GM21528 (cell line): ENCODE data around the gene TOM1L2.

Experiments used
- ATAC-seq: cut with Tn5 transposase; IDR thresholded peaks from one replicate; pipeline ENCODE4 v1.9.1; 2021; ENCODE audit warnings: mild to moderate bottlenecking, moderate library complexity; ENCODE audit not compliant: unreplicated experiment, low FRiP score

Gene TOM1L2

DNA sequence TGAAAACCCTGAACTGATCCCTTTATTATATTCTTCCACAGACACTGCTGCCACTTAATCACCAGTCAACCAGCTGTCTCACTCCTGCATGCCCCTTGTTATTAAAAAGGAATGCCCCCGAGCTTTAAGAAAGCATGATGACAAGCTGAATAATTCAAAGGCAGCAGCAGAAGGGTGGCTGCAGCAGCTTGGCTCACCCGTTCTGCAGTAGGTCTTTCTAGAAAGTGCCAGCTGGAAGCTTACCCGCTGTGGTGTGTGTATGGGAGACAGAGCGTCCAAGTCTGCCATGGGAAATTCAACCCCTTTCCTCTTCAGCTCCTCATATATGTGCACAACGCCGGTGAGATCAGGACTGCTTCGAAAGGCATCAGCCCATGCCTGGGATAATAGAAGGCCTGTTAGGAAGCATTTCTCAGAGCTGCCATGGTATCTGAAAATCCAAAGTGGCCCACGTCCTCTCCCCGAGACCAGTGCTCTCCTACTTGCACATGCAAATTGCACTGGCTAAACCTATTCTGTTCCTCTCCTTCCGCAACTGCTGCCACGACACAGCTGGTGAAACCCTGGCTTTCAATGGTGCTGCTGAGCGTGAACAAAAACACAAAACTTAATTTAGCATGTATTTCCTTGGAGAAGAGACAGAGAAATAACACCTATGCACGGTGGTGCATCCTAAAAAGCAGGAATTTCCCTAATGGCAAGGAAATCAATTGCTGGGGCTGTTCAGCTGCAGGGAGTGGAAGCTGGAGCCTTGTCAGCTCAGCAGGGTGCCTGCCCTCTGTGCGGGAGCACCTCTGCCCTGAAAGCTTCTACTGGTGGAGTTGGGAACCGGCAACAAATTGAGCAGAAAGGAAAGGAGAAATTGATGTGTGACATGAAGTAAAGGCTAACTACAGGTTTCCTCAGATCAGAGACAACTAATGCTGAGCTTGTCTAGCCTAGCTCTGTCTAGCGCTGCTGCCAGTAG is 87.5 kb downstream of the TOM1L2 start:
- no peak for ATAC-seq

GRCh38 chr17:17883801-17884200 is 88.4 kb downstream of the TOM1L2 start:
- no peak for ATAC-seq

DNA sequence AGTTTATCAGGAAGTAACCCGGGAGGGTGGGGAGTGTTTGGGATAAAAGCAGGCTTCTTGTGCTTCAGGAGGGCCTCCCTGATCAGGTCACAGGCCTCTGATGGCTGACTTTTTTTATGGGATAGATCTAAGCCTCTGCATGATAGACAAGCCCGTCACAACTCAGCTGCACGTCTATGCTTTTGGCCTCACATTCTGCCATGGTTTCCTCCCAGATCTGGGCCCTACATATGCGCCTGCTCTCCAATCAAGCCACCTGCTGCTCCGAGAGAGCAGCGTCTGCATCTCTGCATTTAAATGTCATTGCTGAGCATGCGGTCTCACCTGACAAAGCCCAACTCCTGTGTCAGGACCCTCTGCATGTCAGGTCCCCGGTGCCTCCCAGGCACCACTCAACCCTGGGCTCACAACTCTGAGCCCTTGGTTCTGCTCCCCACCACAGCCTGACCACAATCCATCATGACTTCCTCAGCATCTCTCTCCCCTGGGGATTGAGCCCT is 90.1 kb downstream of the TOM1L2 start:
- ATAC-seq: no peak

- ATAC-seq: no peak
Observed at GRCh38 chr17:17880577-17881196, 91.5 kb downstream of the TOM1L2 start.

GRCh38 chr17:17877529-17878358 is 94.5 kb downstream of the TOM1L2 start:
- no peak for ATAC-seq

DNA sequence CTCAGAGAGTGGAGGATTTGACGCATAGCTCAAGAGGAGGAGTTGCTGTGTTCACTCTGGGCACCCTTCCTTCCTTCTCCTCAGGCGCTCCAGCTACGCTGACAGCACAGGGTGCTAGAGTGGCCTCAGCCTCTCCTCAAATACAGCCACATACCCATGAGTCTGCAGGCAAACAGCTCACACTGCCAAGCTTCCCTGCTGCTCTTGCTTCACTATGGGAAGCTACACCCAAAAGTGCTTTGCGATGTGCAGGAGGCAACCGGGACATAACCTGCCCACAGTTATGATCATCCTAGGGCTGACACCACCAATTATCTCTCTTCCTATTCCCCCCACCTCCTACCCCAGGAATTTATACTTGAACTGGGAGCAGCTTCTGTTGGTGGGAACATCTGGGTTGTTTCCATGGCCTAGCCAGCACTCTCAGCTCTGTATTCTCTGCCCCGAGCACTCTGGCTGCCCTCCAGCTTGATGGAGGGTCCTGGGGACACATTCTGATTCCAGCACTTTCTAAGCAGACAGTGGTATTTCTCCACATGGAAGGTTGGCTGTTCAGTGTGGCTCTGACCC is 95.2 kb downstream of the TOM1L2 start:
- no peak for ATAC-seq

GRCh38 chr17:17874478-17874877 is 97.7 kb downstream of the TOM1L2 start:
- no peak for ATAC-seq

- ATAC-seq: no peak
Observed at GRCh38 chr17:17873450-17873991, 98.7 kb downstream of the TOM1L2 start.

DNA sequence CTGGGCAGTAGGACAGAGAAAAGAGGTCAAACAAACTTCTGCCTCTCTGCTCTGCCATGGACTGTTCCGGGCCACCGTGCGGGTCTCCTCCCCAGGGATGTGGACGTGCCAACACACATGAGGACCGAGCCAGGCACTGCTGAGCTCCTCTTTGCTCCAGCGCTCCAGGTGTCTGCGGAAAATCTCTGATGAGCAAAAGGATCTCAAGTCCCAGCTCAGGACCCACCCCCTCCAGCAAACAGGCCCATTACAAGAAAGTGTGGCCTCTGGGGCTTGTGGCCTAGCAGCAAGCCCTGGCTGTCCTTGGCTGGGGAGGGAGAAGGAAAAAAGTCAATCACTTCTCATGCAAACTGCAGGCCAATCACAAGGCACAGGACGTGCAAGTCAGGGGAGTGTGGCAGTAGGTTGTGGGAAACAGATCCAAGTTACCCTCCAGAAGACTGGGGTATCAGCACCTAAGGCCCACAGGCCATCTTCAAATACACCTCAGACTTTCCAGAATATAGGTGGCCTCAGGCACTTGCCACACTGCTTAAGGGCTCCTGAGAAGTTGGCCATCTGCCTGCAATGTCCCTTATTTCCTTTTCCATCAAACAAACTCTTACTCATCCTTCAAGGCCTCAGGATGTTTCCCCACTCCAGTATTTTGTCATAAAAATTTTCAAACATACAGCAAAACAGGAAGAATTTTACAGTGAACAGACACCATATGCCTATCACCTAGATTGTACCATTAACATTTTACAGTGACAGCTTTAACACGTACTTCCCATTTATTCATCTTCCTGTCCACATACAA is 99.5 kb downstream of the TOM1L2 start:
- no peak for ATAC-seq

DNA sequence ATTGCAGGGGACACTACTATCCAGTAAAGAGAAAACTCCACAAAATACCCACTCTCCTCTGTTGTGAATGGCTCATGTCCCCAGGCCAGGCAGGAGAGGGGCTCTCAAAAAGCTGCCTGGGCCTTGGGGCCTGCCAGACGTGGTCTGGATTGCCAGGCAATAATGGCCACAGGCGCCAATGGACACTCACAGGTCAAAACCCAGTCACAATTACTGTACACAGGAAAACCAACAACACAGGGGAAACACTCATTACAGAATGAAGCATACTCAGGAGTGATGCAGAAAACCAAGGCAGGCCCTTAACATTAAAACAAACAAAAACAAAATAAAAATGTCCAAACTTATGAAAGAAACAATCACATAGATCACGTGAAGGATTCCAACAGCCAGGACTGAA is 100.3 kb downstream of the TOM1L2 start:
- no peak for ATAC-seq

DNA sequence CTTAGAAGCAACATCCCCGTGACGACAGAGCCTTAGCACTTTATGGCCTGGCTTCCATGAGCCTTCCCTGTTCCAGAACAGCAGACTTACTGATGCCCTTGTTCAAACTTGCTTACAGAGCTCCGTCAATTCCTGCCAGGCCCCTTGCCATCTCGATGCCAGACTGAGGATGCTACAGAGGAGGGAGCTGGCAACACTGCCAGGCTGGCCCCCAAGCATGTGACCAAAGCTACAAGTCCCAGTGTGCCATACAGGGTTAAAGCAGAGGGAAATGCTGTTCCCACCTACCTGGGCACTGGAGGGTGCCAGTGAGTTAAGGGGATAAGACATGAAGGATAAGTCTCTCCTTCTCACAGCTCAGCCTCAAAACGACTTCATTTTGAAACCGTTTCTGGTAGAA is 102.0 kb downstream of the TOM1L2 start:
- ATAC-seq: no peak

- no peak for ATAC-seq
Observed at GRCh38 chr17:17868641-17869522, 103.3 kb downstream of the TOM1L2 start.

DNA sequence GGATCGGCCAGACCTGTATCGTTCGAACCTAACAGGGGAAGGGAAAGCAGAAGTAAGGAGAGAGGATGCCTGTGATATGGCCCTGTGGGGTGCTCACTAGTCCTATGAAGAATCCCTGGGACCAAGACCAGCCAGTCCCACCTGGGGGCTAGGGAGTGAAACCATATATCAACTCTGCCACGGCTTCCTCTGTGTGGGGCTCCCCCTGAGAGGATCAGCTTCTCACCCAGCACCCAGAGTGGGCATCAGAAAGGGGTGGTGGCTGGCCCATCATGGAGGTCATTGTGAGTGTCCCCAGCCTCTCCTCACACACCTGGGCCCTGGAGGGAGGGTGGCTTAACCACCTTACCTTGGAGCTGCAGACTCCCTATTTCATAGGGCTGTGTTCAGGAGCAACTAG is 105.3 kb downstream of the TOM1L2 start:
- no peak for ATAC-seq

- ATAC-seq: no peak
Observed at GRCh38 chr17:17866425-17866824, 105.8 kb downstream of the TOM1L2 start.

- no peak for ATAC-seq
Observed at GRCh38 chr17:17865035-17865434, 107.2 kb downstream of the TOM1L2 start.

- ATAC-seq: no peak
Observed at GRCh38 chr17:17860766-17861107, 111.5 kb downstream of the TOM1L2 start.

DNA sequence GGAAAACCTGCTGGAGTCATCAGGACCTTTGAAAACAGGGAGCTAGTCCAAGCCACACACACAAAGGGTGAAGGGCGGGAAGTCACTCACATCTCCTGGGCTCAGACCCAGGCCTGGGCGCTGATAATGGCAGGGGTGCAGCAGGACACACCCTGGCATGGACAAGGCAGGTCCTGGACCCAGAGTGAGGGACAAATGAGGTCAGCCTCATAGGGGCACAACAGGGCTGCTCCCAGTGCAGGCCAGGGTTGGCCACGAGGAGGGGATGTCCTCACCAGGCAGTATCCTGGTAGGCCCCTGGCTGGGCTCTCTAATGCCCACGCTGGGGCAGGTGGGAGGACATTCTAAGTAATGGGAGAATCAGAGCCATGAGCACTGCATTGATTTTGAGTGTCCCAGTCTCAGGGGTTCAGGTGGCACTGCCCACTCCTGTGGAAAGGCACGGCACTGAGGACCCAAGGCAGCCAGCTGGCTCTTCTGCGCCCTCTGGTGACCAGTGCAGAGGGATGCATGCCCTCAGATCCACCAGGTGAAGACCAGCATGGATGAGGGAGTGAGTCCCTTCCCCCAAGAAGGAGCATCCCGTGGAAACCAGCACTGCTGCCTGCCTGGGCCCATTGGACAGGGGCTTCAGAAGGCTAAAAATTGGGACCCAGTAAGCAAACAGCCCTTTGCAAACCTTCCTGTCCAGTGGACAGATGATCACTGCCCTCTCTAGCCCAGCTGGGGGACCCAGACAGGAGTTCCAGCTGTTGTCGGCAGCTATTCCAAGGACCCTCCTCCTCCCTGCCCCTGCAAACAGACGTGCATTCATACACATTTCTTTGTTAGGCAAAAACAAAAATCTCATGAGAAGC is 112.1 kb downstream of the TOM1L2 start:
- ATAC-seq: no peak

DNA sequence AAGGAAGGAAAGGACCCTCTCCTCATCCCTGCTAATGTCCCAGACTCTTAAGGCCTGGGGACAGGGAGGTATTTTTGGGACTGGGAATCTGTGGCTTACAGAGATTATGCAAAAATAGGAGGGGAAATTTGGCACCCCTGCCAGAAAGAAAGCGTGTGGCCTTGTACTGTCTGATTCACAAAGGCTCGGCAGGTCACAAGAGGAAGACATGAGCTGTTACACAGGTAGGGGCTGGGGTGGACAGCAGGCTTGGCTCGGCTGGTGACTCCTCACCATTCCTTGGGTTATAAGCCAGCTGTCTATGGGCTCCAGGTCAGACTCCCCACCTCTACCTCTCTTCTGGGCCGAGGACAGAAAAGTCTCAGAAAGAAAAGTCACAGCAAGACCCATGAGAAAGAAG is 114.7 kb downstream of the TOM1L2 start:
- ATAC-seq: no peak
